Ectodermal cell (in vitro differentiated cells): ENCODE data around the gene DCDC2. TPM values are rescaled to one million over a fixed set of nuclear protein-coding genes. Genes with fewer than 3 reads are reported as not detected.
"Not testable (repeated sequence)": the region's sequence is repeated elsewhere in the genome, so short reads cannot be mapped to it uniquely, and the experiment has no call there.

Experiments used
- H3K27ac ChIP-seq: 2 replicates; pipeline ENCODE4 v1.7.0; 2013; ENCODE audit warnings: mild to moderate bottlenecking, low read depth, low read length; ENCODE audit not compliant: insufficient read depth, poor library complexity, severe bottlenecking
- H3K27me3 ChIP-seq: 2 replicates; pipeline ENCODE4 v1.7.0; 2013; ENCODE audit warnings: mild to moderate bottlenecking, low read length; ENCODE audit not compliant: insufficient read depth, control insufficient read depth, poor library complexity, severe bottlenecking
- H3K36me3 ChIP-seq: one replicate; pipeline ENCODE4 v1.7.0; 2013; ENCODE audit warnings: low read length; ENCODE audit not compliant: control insufficient read depth, insufficient read depth
- H3K4me1 ChIP-seq: one replicate; pipeline ENCODE4 v1.7.0; 2013; ENCODE audit warnings: low read length; ENCODE audit not compliant: control insufficient read depth, insufficient read depth
- H3K4me3 ChIP-seq: 2 replicates; pipeline ENCODE4 v1.7.0; 2013; ENCODE audit warnings: low read depth, low read length, control low read depth; ENCODE audit not compliant: insufficient read depth
- H3K9me3 ChIP-seq: 2 replicates; pipeline ENCODE4 v1.7.0; 2013; ENCODE audit warnings: mild to moderate bottlenecking, low read length, moderate library complexity; ENCODE audit not compliant: control insufficient read depth
- WGBS, 2 experiments: methylation state at CpG; one replicate each; pipeline ENCODE4 v1.1.7; 2013; ENCODE audit warnings: missing lambda C conversion rate in 2 of 2; 5-methylcytosine and 5-hydroxymethylcytosine counted together
- polyA plus RNA-seq, 4 experiments: library from polyadenylated mRNA; stranded (reverse); fragments of 50-300 nt; gene quantifications; one replicate each; pipeline ENCODE4 v1.2.3, GENCODE V29; 2013

DCDC2 gene
- polyA plus RNA-seq (2013, experiment 1 of 4), result 0.13 TPM
- 0.37 TPM for polyA plus RNA-seq (2013, experiment 2 of 4)
- polyA plus RNA-seq (2013, experiment 3 of 4), result 0.05 TPM
- not detected for polyA plus RNA-seq (2013, experiment 4 of 4)

DNA sequence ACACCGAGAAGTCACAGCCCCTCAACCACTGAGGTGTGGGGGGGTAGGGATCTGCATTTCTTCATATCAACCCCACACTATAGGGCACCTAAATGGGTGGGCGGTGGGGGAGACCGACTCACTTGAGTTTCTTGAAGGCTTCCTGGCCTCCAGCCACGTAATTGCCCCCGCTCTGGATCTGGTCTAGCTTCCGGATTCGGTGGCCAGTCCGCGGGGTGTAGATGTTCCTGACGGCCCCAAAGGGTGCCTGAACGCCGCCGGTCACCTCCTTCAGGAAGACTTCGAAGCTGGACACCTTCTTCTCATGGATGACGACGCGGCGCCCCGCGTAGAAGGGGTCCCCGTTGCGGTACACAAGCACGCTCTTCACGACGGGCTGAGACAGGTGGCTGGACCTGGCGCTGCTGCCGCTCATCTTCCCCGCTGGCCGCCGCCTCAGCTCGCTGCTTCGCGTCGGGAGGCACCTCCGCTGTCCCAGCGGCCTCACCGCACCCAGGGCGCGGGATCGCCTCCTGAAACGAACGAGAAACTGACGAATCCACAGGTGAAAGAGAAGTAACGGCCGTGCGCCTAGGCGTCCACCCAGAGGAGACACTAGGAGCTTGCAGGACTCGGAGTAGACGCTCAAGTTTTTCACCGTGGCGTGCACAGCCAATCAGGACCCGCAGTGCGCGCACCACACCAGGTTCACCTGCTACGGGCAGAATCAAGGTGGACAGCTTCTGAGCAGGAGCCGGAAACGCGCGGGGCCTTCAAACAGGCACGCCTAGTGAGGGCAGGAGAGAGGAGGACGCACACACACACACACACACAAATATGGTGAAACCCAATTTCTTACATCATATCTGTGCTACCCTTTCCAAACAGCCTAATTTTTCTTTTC is at the start of gene DCDC2:
Gene DCDC2, minus strand, starts transcription at position 724 of the 883 bp plus-strand sequence. Its CDS starts 309 bp downstream, at position 415.
- Histone ChIP-seq H3K9me3 (no peaks in the 10 kb centered on the region), H3K27ac (no peak within 1 kb of the TSS), H3K4me1 (peaks cover 4% of the 10 kb centered on the region), H3K36me3 (no peaks in the 10 kb centered on the region), H3K27me3 (peaks cover 25% of the 10 kb centered on the region), H3K4me3 (no peak within 1 kb of the TSS)
- WGBS, 2 experiments, result 37 to 42% methylated on average over 60 to 61 of the region's 61 CpGs

DNA sequence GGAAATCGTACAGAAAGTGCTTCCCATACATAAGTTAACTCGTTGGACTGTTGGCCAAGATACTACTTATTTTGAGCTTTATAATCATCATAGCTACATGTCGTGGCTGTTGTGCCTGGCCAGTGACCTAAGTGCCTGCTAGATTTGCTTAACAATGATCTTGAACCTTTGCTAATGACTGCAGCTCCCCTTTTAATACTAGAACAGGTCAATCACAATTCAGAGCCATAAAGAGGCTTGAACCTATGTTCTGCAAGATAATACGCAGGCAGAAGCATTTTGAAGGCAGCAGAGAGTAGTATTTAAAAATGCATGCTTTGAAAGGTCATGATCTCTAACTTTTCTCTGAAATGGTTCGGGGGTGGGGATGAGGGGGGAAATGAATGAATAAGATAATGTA is 47.4 kb upstream of the DCDC2 start:
- H3K27me3 ChIP-seq, result no peaks in the 10 kb centered on the region
- no peaks in the 10 kb centered on the region for H3K9me3 ChIP-seq
- WGBS, 2 experiments, result 83 to 89% methylated on average over 5 of the region's 5 CpGs
- H3K4me3 ChIP-seq, result no peak overlapping the region
- H3K27ac ChIP-seq, result no peak overlapping the region
- peaks cover 12% of the 10 kb centered on the region for H3K36me3 ChIP-seq
- H3K4me1 ChIP-seq, result no peaks in the 10 kb centered on the region

DNA sequence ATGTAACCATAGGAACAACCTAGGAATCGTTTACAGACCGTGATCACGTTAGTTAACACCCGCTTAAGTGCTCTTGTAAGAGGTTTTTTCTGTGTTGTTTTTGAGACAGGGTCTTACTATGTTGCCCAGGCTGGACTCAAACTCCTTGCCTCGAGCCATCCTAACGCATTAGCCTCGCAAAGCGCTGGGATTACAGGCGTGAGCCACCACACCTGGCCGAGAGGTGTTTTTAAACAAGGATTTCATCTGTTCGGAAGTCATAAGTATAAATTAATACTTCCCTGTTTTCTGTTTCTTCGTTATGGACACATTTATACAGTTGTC is 45.6 kb upstream of the DCDC2 start:
- H3K4me3 ChIP-seq, result peak overlapping the region; percentile 95
- WGBS, 2 experiments, result 6 to 7% methylated on average over 12 of the region's 12 CpGs
- peaks cover 8% of the 10 kb centered on the region for H3K36me3 ChIP-seq
- H3K4me1 ChIP-seq, result no peaks in the 10 kb centered on the region
- H3K9me3 ChIP-seq, result no peaks in the 10 kb centered on the region
- peaks cover 8% of the 10 kb centered on the region for H3K27me3 ChIP-seq
- no peak overlapping the region for H3K27ac ChIP-seq

DNA sequence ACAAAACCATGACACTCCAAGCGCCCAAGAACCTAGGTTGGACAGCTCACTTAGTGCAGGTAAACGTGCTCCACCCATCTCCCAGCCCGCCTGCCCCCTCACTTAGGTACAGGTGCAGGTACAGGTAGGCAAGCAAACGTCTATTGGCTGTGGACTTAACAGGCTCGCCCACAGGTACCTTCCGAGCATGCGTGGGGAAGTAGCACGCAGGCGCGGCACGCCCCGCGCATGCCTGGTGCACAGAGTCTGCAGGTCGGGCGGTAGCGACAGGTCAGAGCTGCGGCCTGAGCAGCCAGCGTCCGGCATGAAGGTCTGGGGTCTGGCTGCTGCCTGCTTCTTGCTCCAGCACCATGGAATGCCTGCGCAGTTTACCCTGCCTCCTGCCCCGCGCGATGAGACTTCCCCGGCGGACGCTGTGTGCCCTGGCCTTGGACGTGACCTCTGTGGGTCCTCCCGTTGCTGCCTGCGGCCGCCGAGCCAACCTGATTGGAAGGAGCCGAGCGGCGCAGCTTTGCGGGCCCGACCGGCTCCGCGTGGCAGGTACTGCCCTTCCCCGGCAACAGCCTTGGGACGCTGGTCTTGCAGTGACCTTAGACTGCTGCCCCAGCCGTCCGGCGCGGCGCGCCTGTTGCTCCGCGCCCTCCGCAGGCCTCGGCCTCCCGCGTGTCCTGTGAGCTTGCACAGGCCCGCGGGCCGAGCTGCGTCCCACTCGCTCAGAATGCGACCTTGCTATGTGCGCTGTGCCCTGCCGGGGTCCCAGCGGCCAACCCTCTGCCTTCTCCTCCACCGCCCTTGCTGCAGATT is 45.0 kb upstream of the DCDC2 start, which contains the start of gene MRS2:
Gene MRS2, plus strand, starts transcription at position 240 of the 804 bp plus-strand sequence. Its CDS starts 111 bp downstream, at position 351.
- Histone ChIP-seq H3K9me3 (no peaks in the 10 kb centered on the region), H3K27me3 (peaks cover 8% of the 10 kb centered on the region), H3K36me3 (peaks cover 6% of the 10 kb centered on the region), H3K4me3 (peak within 1 kb of the TSS; percentile 95), H3K27ac (no peak within 1 kb of the TSS), H3K4me1 (no peaks in the 10 kb centered on the region)
- 1% methylated on average over 63 of the region's 63 CpGs for WGBS, 2 experiments

DNA sequence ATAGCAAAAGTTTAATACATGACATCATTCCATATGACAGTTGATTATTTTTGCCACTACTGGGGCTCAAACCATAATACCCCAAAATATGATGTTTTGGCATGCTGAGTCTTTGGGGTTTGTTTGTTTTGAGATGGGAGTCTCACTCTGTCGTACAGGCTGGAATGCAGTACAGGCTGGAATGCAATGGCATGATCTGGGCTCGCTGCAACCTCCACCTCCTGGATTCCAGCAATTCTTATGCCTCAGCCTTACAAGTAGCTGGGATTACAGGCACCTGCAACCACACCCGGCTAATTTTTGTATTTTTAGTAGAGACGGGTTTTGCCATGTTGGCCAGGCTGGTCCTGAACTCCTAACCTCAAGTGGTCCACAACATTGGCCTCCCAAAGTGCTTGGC is 43.6 kb upstream of the DCDC2 start:
- no peak overlapping the region for H3K4me3 ChIP-seq
- peaks cover 8% of the 10 kb centered on the region for H3K27me3 ChIP-seq
- H3K27ac ChIP-seq, result no peak overlapping the region
- H3K36me3 ChIP-seq, result no peaks in the 10 kb centered on the region
- no peaks in the 10 kb centered on the region for H3K4me1 ChIP-seq
- H3K9me3 ChIP-seq, result no peaks in the 10 kb centered on the region
- WGBS, 2 experiments, result 66 to 76% methylated on average over 4 of the region's 4 CpGs

DNA sequence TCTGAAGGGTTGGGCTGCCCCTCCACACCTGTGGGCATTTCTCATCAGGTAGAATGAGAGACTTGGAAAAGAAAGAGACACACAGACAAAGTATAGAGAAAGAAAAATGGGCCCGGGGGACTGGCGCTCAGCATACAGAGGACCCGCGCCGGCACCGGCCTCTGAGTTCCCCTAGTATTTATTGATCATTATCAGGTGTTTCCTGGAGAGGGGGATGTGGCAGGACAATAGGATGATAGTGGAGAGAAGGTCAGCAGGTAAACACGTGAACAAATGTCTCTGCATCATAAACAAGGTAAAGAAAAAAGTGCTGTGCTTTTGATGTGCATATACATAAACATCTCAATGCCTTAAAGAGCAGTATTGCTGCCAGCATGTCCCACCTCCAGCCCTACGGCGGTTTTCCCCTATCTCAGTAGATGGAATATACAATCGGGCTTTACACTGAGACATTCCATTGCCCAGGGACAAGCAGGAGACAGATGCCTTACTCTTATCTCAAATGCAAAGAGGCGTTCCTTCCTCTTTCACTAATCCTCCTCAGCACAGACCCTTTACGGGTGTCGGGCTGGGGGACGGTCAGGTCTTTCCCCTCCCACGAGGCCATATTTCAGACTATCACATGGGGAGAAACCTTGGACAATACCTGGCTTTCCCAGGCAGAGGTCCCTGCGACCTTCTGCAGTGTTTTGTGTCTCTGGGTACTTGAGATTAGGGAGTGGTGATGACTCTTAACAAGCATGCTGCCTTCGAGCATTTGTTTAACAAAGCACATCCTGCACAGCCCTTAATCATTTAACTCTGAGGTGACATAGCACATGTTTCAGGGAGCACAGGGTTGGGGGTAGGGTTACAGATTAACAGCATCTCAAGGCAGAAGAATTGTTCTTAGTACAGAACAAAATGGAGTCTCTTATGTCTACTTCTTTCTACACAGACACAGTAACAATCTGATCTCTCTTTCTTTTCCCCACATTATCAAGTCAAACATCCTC is 42.5 kb upstream of the DCDC2 start:
- not testable (repeated sequence) for H3K4me3 ChIP-seq, H3K27ac ChIP-seq, H3K9me3 ChIP-seq, H3K27me3 ChIP-seq, H3K36me3 ChIP-seq, H3K4me1 ChIP-seq
- WGBS, 2 experiments, result 19 to 21% methylated on average over 14 to 16 of the region's 17 CpGs

DNA sequence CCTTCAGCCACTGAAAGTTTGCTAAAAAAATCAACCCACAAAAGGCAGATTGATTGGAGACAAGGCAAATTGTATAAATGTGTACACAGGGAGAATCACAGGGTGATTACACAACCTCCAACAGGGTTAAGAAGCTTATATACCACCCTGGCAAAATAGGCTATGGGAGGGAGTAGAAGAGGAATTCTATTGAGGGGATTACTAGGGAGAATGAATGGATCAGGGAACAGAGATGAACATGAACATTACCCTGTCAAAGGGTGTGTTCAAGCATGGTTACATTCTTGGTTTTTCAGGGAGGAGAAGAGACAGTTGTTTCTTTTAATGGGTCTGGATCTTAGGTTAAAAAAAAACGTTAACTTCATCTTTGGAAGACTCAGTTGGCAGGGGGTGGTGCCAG is 39.8 kb upstream of the DCDC2 start:
- no peaks in the 10 kb centered on the region for H3K36me3 ChIP-seq
- WGBS, 2 experiments, result 71 to 83% methylated on average over 1 of the region's 1 CpG
- no peaks in the 10 kb centered on the region for H3K4me1 ChIP-seq
- no peak overlapping the region for H3K4me3 ChIP-seq
- H3K9me3 ChIP-seq, result no peaks in the 10 kb centered on the region
- no peak overlapping the region for H3K27ac ChIP-seq
- H3K27me3 ChIP-seq, result peaks cover 8% of the 10 kb centered on the region

DNA sequence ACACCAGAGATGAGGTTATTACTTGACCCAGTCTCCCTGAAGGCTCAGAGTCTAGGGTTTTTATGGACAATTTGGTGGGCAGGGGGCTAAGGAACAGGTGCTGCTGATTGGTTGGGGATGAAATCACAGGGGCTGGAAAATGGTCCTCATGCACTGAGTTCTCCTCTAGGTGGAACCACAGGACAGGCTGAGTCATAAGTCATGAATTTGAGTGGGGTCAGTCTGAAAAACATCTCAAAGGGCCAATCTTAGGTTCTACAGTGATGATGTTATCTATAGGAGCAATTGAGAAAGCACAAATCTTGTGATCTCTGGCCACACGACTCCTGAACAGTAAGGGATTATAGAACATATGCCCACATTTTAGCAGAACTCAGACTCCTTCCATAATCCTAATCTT is 39.0 kb upstream of the DCDC2 start:
- Histone ChIP-seq H3K36me3 (no peaks in the 10 kb centered on the region), H3K4me3 (no peak overlapping the region), H3K9me3 (no peaks in the 10 kb centered on the region), H3K27me3 (peaks cover 8% of the 10 kb centered on the region), H3K27ac (no peak overlapping the region), H3K4me1 (no peaks in the 10 kb centered on the region)
- WGBS, 2 experiments, result 80 to 89% methylated on average over 1 of the region's 1 CpG

DNA sequence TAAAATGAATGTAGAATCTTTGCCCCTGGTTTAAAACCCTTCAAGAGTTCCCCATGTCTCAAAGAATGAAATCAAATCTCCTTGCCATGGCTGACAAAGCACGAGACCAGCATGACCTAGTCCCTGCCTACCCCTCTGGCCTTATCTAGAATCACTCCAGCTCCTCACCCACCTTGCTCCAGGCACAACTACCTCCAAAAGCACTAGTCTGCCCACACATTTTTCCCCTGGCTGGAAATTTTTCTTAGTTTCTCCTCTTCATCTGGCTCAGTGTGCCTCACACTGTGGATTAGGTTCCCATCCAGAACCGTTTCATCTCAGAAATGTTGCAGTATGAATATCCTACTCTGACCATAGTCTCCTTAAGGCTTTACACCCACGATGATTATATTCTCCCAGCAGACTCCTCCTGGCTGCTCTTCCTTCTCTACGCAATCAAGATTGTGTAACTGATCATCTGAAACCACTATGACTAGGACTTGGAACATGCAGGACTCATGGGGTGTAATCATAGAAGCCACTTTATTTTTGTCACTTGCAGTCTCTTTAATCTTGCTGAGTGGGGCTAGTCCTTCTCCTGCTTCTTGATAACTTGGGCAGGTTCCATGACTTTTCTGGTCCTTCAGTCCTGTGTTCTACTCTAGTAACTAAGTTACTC is 37.0 kb upstream of the DCDC2 start:
- Histone ChIP-seq H3K9me3 (no peaks in the 10 kb centered on the region), H3K27me3 (peaks cover 5% of the 10 kb centered on the region), H3K4me1 (no peaks in the 10 kb centered on the region), H3K4me3 (no peak overlapping the region), H3K36me3 (no peaks in the 10 kb centered on the region), H3K27ac (no peak overlapping the region)
- 92 to 93% methylated on average over 4 of the region's 4 CpGs for WGBS, 2 experiments
